OCI-LY3 (cell line): Measurements from ENCODE around the gene ANXA11.

ENCODE experiments used
- H2AFZ ChIP-seq: fragments of 200-600, 300-600 bp; shearing (Covaris generic); 2 replicates; pipeline ENCODE4 v1.6.0; 2014; ENCODE audit warnings: antibody characterized with exemption, low read depth, low read length
- H3K27ac ChIP-seq: fragments of 200-600, 300-600 bp; sonication (generic); 2 replicates; pipeline ENCODE4 v1.5.1; 2014; ENCODE audit warnings: mild to moderate bottlenecking, low read length, moderate library complexity, mixed read lengths
- H3K27me3 ChIP-seq: fragments of 200-600, 300-600 bp; sonication (generic); 2 replicates; pipeline ENCODE4 v1.6.1; 2014; ENCODE audit warnings: low read depth, low read length, mixed read lengths
- H3K36me3 ChIP-seq: fragments of 200-600, 300-600 bp; sonication (generic); replicated peaks from 2 replicates; pipeline ENCODE3; 2014; ENCODE audit warnings: low read depth, low read length, mixed read lengths
- H3K4me1 ChIP-seq: fragments of 300-600, 200-600 bp; sonication (generic); 2 replicates; pipeline ENCODE4 v1.6.1; 2014; ENCODE audit warnings: low read length, mixed read lengths
- H3K4me2 ChIP-seq: fragments of 200-600, 300-600 bp; sonication (generic); 2 replicates; pipeline ENCODE4 v1.6.1; 2014; ENCODE audit warnings: low read length, mixed read lengths
- H3K4me3 ChIP-seq: fragments of 300-600, 200-600 bp; sonication (generic); 2 replicates; pipeline ENCODE4 v1.5.1; 2014; ENCODE audit warnings: antibody characterized with exemption, mild to moderate bottlenecking, low read length, moderate library complexity
- H3K79me2 ChIP-seq: fragments of 300-600, 200-600 bp; shearing (Covaris generic); 2 replicates; pipeline ENCODE4 v1.6.1; 2014; ENCODE audit warnings: mild to moderate bottlenecking, low read length, mixed read lengths
- H3K9ac ChIP-seq: fragments of 300-600, 200-600 bp; shearing (Covaris generic); 2 replicates; pipeline ENCODE4 v1.6.0; 2014; ENCODE audit warnings: mild to moderate bottlenecking, low read length, moderate library complexity
- H3K9me3 ChIP-seq: fragments of 200-600, 300-600 bp; shearing (Covaris generic); 2 replicates; pipeline ENCODE4 v1.6.1; 2014; ENCODE audit warnings: low read length, mixed read lengths; ENCODE audit not compliant: insufficient read depth
- H4K20me1 ChIP-seq: fragments of 200-600, 300-600 bp; sonication (generic); 2 replicates; pipeline ENCODE4 v1.6.1; 2016; ENCODE audit warnings: low read length, mixed read lengths; ENCODE audit not compliant: insufficient read depth
- EZH2phosphoT487 ChIP-seq: fragments of 200-600 bp; shearing (Covaris generic); IDR thresholded peaks from 2 replicates; pipeline ENCODE4 v1.6.1; 2018; ENCODE audit warnings: antibody characterized with exemption, mixed run types, low read depth
- TF ChIP-seq, protein P1 (sequence below): fragments of 200-600, 300-600 bp; sonication (generic); IDR thresholded peaks from 2 replicates; pipeline ENCODE4 v1.5.1; 2014; ENCODE audit warnings: antibody characterized with exemption, low read length, low read depth

ANXA11 gene

DNA sequence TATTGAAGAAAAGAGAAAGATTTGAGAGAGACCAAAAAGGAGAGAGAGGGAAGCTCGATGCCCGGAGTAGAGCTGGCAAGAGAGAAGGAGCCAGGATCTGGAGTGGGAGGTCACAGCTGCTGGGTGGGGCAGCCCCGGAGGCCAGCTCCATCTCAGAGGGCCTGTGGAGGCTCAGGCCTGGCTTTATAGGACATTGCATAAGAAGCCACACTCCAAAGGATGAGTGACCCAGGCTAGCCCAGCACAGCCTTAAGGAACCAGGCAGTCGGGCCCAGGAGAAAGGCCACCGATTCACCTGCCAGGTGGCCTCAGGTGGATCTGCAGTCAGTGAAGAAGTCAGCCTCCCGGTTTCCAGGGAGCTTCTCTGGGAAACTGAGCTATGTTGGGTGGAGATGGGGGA, 72.1 kb downstream of the ANXA11 start:
- Histone ChIP-seq H3K27ac (no peak overlapping the region), H3K4me3 (no peak overlapping the region), H3K4me2 (no peak overlapping the region)

DNA sequence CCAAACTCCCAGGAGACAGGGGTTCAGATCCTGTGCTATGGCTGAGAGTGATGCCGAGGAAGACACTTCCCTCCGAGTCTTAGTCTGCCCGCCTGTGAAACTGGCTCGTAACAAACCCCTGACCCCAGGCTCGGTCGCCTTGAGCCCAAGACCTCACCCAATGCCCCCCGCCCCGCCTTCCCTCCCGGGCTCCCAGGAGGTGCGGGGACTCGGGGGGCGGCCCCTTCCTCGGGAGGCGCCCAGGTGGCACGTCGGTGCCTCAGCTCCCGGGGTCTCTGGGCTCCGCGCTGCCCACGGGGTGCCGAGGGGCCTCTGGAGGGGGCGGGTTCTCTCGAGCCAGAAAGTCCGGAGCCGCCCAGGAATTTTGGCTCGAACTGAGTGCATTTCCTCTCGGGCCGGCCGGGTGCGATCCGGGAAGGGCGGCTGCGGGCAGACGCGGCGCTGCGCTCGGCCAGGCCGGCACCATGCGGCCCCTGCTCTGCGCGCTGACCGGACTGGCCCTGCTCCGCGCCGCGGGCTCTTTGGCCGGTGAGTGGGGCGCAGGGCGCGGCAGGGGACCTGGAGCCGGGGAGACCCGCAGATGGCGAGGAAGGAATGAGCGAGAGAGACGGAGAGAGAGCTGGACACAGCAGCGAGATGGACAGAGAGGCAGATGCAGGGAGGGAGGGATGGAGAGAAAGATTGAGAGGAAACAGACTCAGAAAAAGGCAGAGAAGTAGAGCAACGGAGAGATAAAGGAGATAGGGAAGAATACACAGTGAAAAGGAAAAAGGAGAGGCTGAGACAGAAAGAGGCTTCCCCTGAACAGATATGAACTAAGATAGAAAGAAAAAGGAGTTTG, 72.8 kb downstream of the ANXA11 start, which contains the start of gene PLAC9:
TSS of gene PLAC9 (plus strand) at position 432 of the 841 bp plus-strand sequence. CDS start at position 465, 33 bp downstream.
- no peaks in the 10 kb centered on the region for H4K20me1 ChIP-seq
- H3K4me3 ChIP-seq = no peak within 1 kb of the TSS
- H3K36me3 ChIP-seq = no peaks in the 10 kb centered on the region
- no peaks in the 10 kb centered on the region for H3K79me2 ChIP-seq
- TF ChIP-seq EZH2phosphoT487 = no peak
- TF ChIP-seq, protein P1, sequence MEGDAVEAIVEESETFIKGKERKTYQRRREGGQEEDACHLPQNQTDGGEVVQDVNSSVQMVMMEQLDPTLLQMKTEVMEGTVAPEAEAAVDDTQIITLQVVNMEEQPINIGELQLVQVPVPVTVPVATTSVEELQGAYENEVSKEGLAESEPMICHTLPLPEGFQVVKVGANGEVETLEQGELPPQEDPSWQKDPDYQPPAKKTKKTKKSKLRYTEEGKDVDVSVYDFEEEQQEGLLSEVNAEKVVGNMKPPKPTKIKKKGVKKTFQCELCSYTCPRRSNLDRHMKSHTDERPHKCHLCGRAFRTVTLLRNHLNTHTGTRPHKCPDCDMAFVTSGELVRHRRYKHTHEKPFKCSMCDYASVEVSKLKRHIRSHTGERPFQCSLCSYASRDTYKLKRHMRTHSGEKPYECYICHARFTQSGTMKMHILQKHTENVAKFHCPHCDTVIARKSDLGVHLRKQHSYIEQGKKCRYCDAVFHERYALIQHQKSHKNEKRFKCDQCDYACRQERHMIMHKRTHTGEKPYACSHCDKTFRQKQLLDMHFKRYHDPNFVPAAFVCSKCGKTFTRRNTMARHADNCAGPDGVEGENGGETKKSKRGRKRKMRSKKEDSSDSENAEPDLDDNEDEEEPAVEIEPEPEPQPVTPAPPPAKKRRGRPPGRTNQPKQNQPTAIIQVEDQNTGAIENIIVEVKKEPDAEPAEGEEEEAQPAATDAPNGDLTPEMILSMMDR = no peak
- H3K9ac ChIP-seq = no peak within 1 kb of the TSS
- H3K9me3 ChIP-seq = no peaks in the 10 kb centered on the region
- H3K4me1 ChIP-seq = no peaks in the 10 kb centered on the region
- H3K4me2 ChIP-seq = no peak within 1 kb of the TSS
- H3K27ac ChIP-seq = no peak within 1 kb of the TSS
- H2AFZ ChIP-seq = no peak within 1 kb of the TSS
- H3K27me3 ChIP-seq = no peaks in the 10 kb centered on the region

More for the DNA sequence above, 72.1 kb downstream of the ANXA11 start:
- no peaks in the 10 kb centered on the region for H3K27me3 ChIP-seq
- TF ChIP-seq, protein P1 = no peak
- no peak for TF ChIP-seq EZH2phosphoT487
- no peaks in the 10 kb centered on the region for H3K36me3 ChIP-seq
- no peaks in the 10 kb centered on the region for H3K79me2 ChIP-seq
- H2AFZ ChIP-seq = no peak overlapping the region
- no peaks in the 10 kb centered on the region for H4K20me1 ChIP-seq
- H3K9ac ChIP-seq = no peak overlapping the region
- no peaks in the 10 kb centered on the region for H3K9me3 ChIP-seq
- H3K4me1 ChIP-seq = no peaks in the 10 kb centered on the region

DNA sequence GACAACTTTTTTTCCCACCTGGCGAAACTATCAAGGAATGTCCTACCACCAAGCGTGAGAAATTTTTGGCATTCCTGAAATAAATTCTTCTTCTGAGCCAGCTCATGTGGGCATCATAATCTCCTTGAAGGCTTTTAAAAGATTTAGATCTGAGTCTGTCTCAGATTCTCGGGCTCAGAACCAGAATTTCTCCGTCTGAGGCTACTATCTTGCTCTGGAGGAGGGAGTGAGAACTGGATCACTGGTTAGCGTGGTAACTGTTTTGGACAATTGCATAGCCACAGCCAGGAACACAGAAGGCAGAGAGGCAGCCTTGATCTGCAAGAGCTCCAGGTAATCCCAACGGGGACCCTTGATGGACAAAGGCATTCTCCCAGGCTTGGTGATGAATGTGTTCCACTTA, 73.8 kb downstream of the ANXA11 start:
- H3K9ac ChIP-seq = no peak overlapping the region
- no peaks in the 10 kb centered on the region for H3K79me2 ChIP-seq
- TF ChIP-seq EZH2phosphoT487 = no peak
- TF ChIP-seq, protein P1 = no peak
- H3K36me3 ChIP-seq = no peaks in the 10 kb centered on the region
- H2AFZ ChIP-seq = no peak overlapping the region
- H3K4me3 ChIP-seq = no peak overlapping the region
- no peaks in the 10 kb centered on the region for H3K9me3 ChIP-seq
- no peak overlapping the region for H3K27ac ChIP-seq
- no peaks in the 10 kb centered on the region for H3K4me1 ChIP-seq
- H3K4me2 ChIP-seq = no peak overlapping the region
- H4K20me1 ChIP-seq = no peaks in the 10 kb centered on the region
- H3K27me3 ChIP-seq = no peaks in the 10 kb centered on the region

DNA sequence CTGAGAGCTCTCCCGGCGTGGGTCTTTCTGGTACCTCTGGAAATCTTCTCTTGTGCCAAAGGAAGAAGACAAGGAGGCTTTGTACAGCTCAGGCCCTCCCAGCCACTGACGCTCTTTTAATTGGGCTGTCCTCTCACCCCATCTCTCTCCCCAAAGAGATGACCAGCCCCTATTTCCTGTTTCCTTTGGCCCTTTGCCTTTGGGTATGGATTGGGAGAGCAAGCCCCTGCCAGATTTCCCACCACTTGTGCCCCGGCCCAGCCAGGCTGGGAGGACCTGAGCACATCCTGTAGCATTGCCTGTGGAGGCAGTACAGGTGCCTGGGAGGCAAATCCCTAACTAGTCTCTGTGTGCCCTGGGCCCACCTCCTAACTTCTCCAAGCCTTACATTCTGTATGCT, 78.5 kb downstream of the ANXA11 start:
- Histone ChIP-seq H2AFZ (no peak overlapping the region), H3K79me2 (no peaks in the 10 kb centered on the region), H3K4me3 (no peak overlapping the region), H3K27ac (no peak overlapping the region), H3K27me3 (no peaks in the 10 kb centered on the region), H3K9me3 (no peaks in the 10 kb centered on the region), H4K20me1 (no peaks in the 10 kb centered on the region), H3K9ac (no peak overlapping the region), H3K4me2 (no peak overlapping the region), H3K4me1 (no peaks in the 10 kb centered on the region), H3K36me3 (no peaks in the 10 kb centered on the region)
- TF ChIP-seq, protein P1 = no peak
- TF ChIP-seq EZH2phosphoT487 = no peak
